ENCODE data around the gene MRAP. TPM values are rescaled to one million over a fixed set of nuclear protein-coding genes. Genes with fewer than 3 reads are reported as not detected.

Gene MRAP
- total and polyA plus RNA-seq, 9 donors = 0.58 to 67.5 (median 2.3) TPM; not detected in 1

GRCh38 chr21:32330784-32331311 is 32.2 kb downstream of the MRAP start:
- intact Hi-C loops (cut with DNase I) = no loop called here
- Histone ChIP-seq H3K4me1 (ENCODE audit: insufficient read depth) (peaks cover 3% of the 10 kb centered on the region), H3K4me3 (no peak overlapping the region), H3K9me3 (no peaks in the 10 kb centered on the region), H3K27ac (no peak overlapping the region), H3K36me3 (no peaks in the 10 kb centered on the region), H3K27me3 (no peaks in the 10 kb centered on the region)
- TF ChIP-seq CTCF (IDR thresholded peaks at IDR 0.05) = no peak
- no peak for TF ChIP-seq EP300 (IDR thresholded peaks at IDR 0.05)
- no peak for TF ChIP-seq POLR2A (IDR thresholded peaks at IDR 0.05)
- no peak for DNase-seq
- WGBS, 3 donors = 96 to 98% (median 98%) methylated on average over 4 of the region's 4 CpGs

DNA sequence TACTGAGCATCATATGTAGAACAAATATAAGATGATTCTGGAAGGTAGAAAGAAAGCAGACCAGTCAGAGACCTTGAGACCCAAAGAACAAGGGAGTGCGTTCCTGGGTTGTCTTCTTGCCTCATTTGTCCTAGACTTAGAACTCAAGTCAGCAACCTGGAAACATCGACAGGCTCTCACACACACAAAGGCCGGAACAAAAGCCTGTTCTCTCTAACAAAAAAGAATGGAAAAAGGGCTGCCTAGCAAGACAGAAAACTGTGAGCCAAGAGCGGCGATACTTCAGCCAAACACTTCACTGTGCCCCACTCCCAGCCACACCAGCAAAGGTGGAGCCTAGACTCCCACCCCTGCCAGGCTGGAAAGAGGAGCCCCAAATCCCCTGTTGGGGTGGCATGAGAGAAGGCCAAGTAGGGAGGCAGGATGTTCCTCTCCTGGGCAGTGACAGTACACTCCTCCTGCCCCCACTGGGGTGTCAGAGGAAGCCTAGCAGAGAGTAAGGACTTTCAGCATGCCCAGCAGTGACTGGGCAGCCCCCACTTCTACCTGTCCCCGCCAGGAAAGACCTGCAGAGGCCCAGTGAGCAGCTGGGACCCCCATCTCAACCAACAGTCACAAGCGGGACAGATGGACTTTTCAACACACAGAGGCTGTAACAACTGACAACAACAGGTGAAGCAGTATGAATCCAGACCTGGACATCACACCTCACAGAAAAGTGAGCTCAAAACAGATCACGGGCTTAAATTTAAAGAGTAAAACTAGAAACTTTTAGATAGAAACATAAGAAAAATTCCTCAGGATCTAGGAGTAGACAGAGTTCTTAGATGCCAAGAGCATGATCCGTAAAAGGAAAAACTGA is 33.0 kb downstream of the MRAP start:
- intact Hi-C loops (cut with DNase I) = no loop called here
- H3K27me3 ChIP-seq = no peaks in the 10 kb centered on the region
- no peak for TF ChIP-seq POLR2A (IDR thresholded peaks at IDR 0.05)
- no peak for TF ChIP-seq EP300 (IDR thresholded peaks at IDR 0.05)
- TF ChIP-seq CTCF (IDR thresholded peaks at IDR 0.05) = no peak
- no peak for DNase-seq
- H3K36me3 ChIP-seq = no peaks in the 10 kb centered on the region
- WGBS, 3 donors = 93 to 98% (median 97%) methylated on average over 9 of the region's 9 CpGs
- peaks cover 3% of the 10 kb centered on the region for H3K4me1 ChIP-seq (ENCODE audit: insufficient read depth)
- H3K9me3 ChIP-seq = no peaks in the 10 kb centered on the region
- H3K27ac ChIP-seq = no peak overlapping the region
- H3K4me3 ChIP-seq = no peak overlapping the region

GRCh38 chr21:32332463-32332951 is 33.9 kb downstream of the MRAP start:
- intact Hi-C loops (cut with DNase I) = no loop called here
- DNase-seq = no peak
- Histone ChIP-seq H3K4me3 (no peak overlapping the region), H3K9me3 (no peaks in the 10 kb centered on the region), H3K36me3 (no peaks in the 10 kb centered on the region), H3K27ac (no peak overlapping the region), H3K27me3 (no peaks in the 10 kb centered on the region), H3K4me1 (ENCODE audit: insufficient read depth) (peaks cover 3% of the 10 kb centered on the region)
- 100% methylated on average over 1 of the region's 1 CpG for WGBS, 3 donors
- TF ChIP-seq POLR2A (IDR thresholded peaks at IDR 0.05) = no peak
- TF ChIP-seq CTCF (IDR thresholded peaks at IDR 0.05) = no peak
- no peak for TF ChIP-seq EP300 (IDR thresholded peaks at IDR 0.05)

DNA sequence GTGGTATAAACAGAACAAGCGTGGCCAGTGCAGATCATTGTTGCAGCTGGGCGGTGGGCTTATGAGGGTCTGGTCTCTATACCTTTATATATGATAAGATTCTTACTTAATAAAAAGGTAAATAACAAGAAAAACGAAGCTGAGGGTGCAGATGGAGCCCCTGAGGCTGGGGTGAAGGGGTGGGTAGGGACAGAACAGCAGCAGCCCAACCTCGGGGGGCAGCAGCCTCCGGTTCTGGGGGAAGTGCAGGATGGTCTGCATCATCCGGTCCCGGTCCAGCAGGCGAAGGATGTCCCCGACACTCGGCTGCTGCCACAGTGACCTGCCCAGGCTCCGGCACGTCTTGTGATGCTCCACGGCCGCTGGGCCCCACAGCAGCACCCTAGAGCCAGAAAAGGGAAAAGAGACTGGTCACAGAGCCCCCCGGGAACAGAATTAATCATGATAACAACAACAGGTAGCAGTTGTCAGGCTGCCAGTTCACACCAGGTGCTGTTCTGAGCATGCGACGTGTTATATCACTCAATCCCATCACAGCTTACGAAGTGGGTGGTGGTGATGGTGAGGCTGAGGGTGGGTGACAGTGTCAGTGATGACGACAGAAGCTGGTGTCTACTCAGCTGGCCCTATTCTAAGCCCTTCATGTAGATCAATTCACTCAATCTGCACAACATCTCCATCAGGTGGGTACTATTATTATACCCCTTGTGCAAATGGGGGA is 35.5 kb downstream of the MRAP start:
- no peaks in the 10 kb centered on the region for H3K36me3 ChIP-seq
- no peak for TF ChIP-seq EP300 (IDR thresholded peaks at IDR 0.05)
- no peak for TF ChIP-seq CTCF (IDR thresholded peaks at IDR 0.05)
- no peak for TF ChIP-seq POLR2A (IDR thresholded peaks at IDR 0.05)

More for the DNA sequence above, 35.5 kb downstream of the MRAP start:
- DNase-seq = no peak
- Histone ChIP-seq H3K27ac (no peak overlapping the region), H3K4me1 (ENCODE audit: insufficient read depth) (no peaks in the 10 kb centered on the region), H3K27me3 (no peaks in the 10 kb centered on the region), H3K4me3 (no peak overlapping the region), H3K9me3 (no peaks in the 10 kb centered on the region)
- 97% methylated on average over 19 of the region's 19 CpGs for WGBS, 3 donors
- intact Hi-C loops (cut with DNase I) = no loop called here
